GOT3 (cell line): ENCODE measurements around the gene FBH1.
"Not testable (repeated sequence)": the region's sequence is repeated elsewhere in the genome, so short reads cannot be mapped to it uniquely, and the experiment has no call there.

Experiments
- DNase-seq: peaks from one replicate; lab custom pipeline; 2025; ENCODE audit warnings: mixed read lengths; lab: John Stamatoyannopoulos, UW

Gene FBH1

DNA sequence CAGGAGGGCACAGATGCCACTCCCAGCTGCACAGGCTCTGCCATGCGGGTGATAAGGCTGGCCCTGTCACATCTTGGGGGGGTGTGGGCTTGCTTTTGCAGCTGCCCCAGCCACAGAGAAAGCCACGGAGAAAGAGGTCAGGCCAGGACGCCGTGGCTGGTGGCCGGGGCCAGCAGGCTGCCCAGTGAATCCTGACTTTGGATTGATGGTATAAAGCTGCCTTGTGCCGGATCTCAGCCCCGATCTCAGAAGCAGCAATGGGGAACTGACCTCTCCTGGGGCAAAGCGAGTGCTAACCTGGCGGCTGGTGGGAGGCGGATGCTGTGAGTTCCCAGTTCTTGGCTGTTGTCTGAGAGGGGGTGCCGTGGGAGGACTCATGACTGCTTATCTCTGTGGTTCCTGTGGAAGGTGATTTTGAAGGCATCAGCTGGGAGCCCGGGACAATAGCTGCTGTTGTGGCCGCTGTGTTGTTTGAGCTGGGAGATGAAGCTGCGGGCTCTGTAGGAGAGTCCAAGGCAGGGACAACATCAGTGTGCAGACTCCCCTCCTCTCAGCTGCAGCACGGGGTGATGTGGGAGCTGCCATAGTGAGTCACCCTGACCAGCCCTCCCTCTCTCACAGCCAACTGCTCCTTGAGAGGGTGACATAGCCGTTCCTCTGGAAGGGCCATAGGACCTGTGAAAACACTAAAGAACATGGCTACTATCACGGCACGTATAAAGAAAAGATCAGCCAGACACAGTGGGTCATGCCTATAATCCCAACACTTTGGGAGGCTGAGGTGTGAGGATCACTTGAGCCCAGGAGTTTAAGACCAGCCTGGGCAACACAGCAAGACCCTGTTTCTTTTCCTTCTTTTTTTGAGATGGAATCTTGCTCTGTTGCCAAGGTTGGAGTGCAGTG, 70.3 kb downstream of the FBH1 start:
- DNase-seq: no peak

DNA sequence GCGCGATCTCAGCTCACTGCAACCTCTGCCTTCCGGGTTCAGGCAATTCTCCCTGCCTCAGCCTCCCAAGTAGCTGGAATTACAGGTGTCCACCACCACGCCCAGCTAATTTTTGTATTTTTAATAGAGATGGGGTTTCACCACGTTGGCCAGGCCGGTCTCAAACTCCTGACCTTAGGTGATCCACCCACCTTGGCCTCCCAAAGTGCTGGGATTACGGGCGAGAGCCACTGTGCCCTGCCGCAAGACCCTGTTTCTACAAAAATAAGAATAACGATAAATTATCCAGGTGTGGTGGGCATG, 70.9 kb downstream of the FBH1 start:
- not testable (repeated sequence) for DNase-seq

DNA sequence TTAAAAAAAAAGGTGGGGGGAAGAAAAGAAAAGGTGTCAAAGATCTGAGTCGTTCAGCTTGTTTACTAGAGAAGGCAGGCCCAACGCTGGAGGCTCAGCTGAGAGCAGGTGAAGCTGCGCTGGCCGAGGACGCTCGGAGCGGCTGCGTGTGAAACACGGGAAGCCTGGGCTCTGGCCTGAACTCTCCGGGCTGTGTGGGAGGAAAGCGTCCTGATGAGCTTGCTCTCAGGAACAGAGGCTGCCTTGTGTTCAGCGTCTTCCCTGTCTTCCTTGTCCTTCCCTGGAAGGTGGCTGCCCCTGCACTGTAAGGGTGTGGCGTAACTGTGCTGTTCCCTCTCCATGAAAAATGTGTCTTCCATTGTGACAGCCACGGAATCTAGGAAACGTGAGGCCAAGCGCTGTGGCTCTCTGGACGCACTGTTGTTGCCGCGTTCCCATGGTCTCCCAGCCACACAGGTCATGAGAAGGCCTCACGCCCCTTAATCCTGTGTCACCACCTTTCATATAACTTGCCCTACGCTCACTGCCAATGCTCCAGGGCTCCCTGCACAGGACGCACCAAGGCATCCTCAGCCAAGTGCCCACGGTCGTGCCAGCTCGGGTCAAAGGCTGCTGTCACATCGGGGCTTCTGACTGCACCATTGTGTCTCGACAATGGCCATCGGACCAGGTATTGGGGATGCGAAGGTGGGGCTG, 71.5 kb downstream of the FBH1 start:
- DNase-seq: no peak

DNA sequence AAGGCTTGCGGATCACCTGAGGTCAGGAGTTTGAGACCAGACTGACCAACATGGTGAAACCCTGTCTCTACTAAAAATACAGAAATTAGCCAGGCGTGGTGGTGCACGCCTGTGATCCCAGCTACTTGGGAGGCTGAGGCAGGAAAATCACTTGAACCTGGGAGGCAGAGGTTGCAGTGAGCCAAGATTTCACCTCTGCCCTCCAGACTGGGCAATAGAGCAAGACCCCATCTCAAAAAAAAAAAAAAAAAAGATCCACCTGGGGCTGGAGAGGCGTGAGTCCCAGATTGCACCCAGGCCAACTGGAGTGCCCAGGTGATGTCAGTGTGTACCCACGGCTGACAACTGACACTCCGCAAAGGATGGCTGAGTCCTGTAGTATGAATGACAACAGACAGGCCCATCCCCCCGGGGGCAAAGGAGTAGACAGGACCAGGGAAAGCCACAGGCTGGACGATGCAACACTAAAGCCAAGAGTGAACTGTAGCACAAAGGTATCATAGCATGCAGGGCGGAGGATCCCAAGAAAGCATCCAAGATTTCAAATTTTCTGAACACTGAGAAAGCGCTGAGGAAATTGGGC, 72.4 kb downstream of the FBH1 start:
- not testable (repeated sequence) for DNase-seq

DNA sequence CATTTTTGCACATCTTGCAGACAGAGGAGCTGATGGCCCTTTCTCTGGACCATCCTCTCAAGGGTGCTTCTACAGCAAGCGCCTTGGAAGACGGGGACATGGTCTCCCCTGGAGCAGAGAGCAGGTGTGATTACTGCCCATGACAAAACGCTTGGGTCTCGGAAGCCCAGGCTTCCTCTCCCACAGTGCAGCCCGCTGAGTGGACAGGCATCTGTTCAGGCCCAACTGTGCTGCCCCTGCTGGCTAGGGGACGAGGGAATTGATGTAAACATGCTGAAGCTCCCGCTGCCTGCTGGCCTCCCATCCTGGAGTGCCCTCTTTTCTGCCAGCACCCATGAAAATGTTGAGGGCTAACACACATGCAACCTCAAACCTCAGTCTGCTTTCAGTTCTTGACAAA, 73.0 kb downstream of the FBH1 start:
- no peak for DNase-seq

DNA sequence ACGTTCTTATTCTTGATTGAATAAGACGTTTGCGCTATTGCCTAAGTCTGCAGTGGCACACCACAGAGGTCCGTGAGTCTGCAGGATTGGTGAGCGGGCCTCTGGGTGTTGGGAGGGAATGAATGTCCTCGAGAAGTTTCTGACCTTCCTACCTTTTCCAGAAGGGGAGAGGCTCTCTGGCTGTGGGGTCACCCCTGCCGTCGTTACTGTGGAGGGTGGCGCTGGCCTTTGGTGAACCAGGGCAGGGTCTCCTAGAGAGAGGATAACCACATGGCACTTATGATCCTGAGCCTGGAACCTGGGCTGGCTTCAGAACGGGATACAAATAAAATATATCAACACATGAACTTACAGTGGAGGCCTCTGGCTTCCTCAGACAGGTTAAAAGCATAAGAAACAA, 73.5 kb downstream of the FBH1 start:
- no peak for DNase-seq

DNA sequence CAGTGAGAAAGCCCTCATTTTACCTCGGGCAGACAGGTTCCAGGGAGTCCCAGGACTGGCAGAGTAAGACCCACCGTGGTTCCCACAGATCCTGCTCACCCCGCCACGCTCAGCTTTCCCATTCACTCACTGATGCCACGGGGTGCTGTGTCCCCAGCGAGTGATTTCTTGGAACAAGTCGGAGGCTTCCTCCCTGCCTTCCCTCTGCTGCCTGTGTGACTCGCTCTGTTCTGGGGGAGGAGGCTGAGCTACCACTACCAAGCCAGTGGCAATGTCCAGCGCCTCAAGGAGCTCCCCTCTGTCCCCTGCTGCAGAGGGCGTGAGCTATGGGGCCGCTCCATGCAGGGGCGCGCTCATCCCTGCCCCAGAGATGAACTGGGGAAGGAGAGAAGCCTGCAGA, 74.7 kb downstream of the FBH1 start:
- no peak for DNase-seq

DNA sequence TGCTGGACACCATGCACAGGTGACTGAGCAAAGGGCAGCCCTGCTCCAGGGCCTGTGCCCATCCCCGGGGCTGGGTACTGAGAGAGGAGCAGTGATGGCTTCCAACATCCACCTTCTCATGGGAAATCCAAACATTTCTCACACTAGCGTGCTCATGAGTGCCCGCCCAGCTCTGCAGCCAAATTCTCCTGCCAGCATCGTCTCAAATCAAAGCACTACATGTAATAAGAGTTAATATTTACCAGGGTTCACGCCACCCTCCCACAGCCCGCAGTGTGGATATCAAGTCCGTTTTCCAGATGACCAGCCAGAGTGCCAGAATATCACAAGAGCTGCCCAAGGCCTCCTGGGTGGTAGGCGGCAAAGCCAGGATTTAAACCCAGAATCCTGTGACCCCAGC, 75.2 kb downstream of the FBH1 start:
- DNase-seq: no peak

DNA sequence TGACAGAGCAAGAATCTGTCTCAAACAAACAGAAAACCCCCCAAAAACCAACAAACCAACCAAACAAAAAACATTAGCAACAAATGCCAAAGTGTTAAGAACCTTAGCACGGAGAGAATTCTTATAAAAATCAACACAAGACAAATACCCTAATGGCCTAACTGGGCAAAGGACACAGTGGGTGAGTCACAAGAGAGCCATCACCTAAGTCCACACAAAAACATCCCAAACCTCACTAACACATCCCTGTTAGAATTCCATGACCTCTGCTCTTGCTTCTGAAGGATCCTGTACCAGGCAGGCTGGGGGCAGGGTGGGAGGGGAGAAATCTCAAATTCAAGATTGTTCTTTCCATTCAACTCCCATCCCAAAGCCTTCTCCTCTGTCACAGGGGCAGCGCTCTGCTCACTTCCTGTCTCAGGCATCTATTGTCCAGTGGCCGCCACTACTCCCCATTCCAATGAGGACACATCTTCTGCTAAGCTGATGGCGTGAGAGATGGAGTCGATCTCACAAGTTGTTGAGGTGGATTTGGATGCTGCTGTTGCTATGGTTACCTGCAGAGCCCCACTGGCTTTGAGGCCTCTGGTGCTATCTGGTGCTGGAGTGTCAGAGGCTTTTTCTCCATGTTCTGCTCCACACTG, 78.1 kb downstream of the FBH1 start:
- no peak for DNase-seq

DNA sequence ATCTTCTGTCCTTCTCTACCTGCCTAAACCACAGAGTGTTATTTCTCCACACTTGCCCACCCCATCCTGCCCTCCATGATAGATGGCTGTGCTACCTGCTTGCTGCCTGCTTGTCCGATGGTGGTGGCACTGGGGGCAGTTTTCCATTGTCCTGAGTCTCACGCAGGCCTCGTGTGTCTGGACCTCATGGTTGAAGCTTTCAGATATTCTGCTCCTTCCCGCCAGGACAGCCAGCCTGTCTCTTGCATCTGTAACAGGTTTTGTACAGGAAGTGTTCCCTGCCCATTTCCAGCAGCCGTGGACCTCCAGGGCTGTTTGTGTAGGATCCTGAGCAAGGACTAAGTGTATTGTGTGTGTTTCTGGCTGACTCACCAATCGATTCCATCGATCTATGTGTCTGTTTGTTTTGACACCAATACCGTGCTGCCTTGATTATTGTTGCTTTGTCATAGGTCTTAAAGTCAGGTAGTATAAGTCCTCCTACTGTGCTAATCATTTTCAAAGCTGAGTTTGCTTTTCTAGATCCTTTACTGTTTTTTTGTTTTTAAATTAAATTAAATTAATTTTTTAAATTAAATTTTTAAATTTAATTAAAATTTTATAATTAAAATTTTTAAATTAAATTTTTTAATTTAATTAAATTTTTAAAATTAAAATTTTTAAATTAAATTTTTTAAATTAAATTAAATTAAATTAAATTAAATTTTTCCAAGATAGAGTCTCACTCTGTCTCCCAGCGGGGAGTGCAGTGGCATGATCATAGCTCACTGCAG, 78.8 kb downstream of the FBH1 start:
- DNase-seq: no peak

DNA sequence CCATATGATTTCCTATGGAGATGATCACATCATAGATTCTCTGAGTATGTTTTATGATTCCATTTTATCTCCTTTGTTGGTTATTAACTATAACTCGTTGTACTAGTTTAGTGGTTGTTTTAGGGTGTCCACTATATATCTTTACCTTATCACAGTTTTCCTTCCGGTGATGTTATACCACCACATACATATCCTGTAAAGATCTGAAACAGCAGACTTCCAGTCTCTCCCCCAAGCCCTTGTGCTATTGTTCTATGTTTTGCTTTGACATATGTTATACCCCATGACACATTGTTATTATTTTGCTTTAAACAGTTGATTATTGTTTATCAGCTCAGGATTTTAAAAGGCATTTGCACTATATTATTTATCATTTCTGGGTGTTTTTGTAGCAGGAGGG, 80.0 kb downstream of the FBH1 start:
- DNase-seq: no peak

DNA sequence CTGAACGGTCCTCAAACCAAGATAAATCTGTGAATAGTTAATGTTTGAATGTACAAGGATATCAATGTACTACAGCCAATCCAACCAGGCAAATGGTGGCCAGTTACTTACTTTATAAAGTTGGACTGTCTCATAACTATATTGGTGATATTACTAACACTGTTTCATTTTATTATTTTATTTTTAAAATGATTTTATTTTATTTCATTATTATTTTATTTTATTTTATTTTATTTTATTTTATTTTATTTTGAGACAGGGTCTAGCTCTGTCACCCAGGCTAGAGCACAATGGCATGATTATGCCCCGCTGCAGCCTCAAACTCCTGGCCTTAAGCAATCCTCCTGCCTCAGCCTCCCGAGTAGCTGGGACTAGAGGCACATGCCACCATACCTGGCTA, 80.5 kb downstream of the FBH1 start:
- no peak for DNase-seq

DNA sequence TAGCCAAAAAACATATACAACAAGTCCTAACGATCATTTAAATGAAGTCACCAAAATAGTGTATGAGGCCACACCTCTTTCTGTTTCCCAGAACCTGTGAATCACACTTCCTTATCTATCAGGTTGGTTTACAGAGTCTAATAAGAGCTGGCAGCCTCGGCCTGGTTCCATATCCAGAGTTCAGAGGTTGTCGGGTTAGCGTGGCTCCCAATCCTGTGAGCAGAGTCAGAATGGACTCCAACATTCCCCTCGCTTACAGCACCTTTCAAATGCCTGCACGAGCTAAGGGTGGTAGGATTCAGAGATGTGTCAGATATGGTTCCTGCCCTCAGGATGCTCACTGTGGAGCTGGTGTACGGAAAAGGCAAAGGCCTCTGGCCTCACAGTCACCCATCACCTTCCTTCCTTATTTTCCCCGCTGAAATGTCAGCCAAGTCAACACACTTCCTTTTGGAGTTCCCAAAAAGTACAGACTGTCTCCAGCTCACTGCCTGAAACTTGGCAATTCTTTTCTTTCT, 81.3 kb downstream of the FBH1 start:
- DNase-seq: no peak

DNA sequence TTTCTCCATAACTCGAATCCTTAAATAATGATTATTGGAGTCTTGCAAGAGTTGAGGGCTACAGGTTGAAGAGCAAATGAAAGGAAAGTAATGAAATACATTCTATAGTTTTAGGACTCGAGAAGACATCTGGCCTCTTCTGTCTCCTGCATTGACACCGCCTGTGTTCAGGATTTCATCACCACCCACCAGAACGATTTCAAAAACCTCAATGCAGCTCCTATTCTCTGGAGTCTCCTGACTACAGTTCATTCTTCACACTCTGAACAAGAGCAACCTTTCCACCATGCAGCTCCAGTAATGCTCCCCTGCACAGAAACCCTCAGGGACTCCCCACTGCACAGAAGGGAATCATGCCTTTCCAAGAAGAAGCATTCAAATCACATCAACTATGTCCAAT, 81.8 kb downstream of the FBH1 start:
- no peak for DNase-seq

DNA sequence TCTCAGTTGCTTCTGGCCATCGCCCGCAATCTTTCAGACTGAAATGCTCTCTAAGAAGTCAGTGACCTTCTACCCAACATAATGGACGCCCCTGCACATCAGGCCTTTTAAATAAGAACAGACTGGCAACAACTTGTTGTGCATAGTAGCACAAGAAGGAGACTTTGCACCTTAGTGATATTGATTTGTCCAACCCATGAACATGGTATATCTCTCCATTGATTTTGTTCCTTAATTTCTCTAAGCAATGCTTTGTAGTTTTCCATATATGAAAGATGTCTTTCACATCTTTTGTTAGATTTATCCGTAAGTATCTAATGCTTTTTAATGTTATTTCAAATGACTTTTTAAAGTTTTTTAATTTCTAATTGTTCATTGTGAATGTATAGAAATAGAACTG, 83.0 kb downstream of the FBH1 start:
- DNase-seq: no peak

DNA sequence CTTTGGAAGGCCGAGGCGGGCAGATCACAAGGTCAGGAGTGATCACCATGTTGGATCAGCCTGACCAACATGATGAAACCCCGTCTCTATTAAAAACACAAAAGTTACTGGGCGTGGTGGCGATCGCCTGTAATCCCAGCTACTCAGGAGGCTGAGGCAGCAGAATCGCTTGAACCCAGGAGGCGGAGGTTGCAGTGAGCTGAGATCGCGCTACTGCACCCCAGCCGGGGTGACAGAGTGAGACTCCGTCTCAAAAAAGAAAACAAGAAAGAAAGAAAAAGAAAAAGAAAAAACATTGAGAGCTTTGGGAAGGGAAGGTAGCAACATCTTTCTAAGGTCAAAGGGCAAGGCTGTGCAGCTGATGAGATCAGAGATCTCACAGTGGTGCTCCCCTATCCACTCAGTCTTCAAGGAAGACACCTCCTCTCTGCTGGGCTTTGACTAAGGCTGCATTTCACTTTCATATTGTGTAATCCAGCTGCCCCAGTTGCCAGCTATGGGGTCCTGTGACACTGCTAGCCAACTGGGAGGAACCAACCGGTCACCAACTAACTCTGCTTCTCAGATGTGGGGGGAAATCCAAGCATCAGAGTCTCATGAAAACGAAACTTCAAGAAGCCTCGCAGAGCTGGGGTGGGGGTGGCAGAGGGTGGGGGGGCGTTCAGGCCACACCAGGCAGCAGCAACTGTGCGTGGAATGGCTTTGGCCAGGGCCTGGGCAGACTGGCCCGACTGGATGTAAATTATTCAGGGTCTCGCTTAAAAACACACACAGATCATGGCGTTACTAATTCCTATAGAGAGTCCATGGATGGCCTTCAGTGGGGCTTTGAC, 85.8 kb downstream of the FBH1 start:
- no peak for DNase-seq

DNA sequence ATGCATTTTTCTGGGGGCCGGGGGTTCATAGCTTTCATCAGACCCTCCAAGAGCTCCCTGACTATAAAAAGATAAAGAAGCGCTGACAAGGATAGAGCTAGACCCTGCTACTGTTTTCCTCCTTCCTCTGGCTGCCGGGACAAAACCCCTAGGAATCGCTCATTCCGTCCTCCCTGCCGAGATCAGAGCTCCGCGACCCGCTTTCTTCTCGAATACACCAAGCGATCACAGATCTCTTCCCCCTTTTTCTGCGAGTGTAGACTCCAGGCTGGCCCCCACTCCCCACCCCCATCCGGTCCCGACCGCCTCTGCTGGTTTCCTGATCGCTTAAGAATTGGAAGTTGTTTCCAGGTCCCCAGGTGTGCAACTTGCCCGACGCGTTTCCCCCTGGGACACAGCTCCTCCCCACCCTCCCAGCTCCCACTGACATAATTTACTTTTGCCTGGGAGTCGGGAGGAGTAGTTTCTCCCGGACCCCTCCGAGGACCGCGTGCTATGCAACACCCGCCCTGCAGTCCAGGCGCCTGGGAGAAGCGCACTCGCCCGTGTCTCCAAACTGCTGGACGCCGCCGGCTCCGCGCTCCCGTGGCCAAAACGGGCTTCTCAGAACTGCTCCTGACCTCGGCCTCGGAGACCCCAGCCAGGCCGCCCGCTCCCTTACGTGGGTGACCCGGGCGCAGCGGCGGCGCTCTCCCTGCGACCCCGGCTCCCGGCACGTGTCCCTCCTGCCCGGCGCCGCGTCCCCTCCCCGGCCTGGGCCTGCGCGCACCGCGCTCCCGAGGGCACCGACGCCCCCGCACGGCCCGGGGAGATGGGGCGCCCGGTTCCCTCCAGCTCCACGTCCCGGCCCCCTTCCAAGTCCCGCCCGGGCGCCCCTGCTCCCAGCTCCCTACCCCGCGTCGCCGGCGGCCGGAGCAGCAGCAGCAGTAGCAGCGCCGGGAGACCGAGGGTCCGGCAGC, 86.7 kb downstream of the FBH1 start:
- DNase-seq: no peak

DNA sequence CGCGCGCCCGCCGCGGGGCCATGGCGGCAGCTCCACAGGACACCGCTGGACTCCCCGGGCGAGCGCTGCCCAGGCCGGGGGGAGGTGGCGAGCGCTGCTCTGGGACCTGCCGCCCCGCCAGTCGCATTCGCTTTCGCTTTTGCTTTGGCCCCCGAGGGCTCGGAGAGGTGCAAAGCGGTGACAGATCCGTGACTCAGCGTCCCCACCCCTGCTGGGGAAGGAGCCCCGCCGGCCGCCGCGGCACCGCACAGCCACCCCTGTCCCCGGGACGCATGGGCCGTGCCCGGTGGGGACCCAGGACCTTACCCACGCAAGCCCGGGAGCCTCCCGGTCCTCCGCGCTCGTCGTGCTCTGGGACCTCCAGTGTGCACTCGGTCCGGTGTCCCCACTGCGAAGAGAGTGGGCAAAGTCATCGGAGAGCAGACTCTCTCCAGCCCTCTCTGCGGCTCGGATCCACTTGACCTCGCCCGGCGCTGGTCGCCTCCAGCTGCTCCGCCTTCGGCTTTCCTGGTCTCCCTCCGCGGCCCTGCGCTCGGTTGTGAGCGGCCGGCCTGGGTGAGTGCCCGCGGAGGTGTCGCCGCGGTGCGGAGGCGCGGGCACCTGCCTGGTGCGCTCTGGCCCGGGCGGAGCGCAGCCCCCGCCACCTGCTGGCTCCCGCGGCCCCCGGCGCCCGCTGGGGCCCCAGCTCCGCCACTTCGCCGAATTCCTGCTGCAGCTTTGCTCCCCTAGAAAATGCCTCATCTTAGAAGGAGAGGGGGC, 87.6 kb downstream of the FBH1 start, which contains the start of gene IL15RA:
IL15RA (minus strand) TSS at position 73 of the 759 bp plus-strand sequence; CDS start at position 22, 51 bp downstream.
- DNase-seq: peak; percentile 32

DNA sequence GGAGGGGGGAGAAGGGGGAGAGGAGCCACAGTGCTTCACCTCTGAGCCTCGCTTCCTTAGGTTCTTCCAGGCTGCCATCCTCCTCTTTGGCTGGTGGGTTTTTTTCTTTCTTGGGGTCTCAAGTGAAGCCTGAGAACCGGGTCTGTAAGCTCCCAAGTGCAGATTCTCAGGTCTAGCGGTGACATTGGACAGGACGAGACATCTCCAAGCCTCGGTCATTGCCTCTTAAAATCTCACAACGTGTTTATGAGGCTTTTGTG, 88.1 kb downstream of the FBH1 start:
- DNase-seq: no peak
